WTC11 (cell line): Measurements from ENCODE around the gene SLC19A1.

Experiments used
- FOXP4 ChIP-seq: sonication (generic); formaldehyde crosslinking; IDR thresholded peaks from 2 replicates; pipeline ENCODE4 v1.8.0; 2022; ENCODE audit warnings: mild to moderate bottlenecking, missing genetic modification reagents
- TF ChIP-seq, protein P1 (sequence below): sonication (generic); formaldehyde crosslinking; IDR thresholded peaks from 2 replicates; pipeline ENCODE4 v1.8.1; 2023; ENCODE audit warnings: mild to moderate bottlenecking, missing genetic modification reagents

- TF ChIP-seq, protein P1, sequence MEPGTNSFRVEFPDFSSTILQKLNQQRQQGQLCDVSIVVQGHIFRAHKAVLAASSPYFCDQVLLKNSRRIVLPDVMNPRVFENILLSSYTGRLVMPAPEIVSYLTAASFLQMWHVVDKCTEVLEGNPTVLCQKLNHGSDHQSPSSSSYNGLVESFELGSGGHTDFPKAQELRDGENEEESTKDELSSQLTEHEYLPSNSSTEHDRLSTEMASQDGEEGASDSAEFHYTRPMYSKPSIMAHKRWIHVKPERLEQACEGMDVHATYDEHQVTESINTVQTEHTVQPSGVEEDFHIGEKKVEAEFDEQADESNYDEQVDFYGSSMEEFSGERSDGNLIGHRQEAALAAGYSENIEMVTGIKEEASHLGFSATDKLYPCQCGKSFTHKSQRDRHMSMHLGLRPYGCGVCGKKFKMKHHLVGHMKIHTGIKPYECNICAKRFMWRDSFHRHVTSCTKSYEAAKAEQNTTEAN (CRISPR knock-in tag): no peak
- TF ChIP-seq FOXP4: no peak
Measured at GRCh38 chr21:45519182-45519581, 23.1 kb downstream of the SLC19A1 start.
